Heart left ventricle (tissue), 16 donors: Measurements from ENCODE around the gene ASTN2. TPM values are rescaled to one million over a fixed set of nuclear protein-coding genes. Genes with fewer than 3 reads are reported as not detected.

ENCODE experiments used
- ATAC-seq, 4 donors: fragments of 200-7000 bp; cut with Tn5 transposase; one replicate each; pipeline ENCODE4 v1.9.1; 2020 to 2022; ENCODE audit warnings: moderate library complexity in 4 of 4, mild to moderate bottlenecking in 3 of 4, moderate number of reproducible peaks in 1 of 4
- DNase-seq, 5 donors: peaks; one replicate each; pipeline ENCODE4 v3.0.0-alpha.2; 2020
- H3K27ac ChIP-seq, 12 donors: fragments of 200-600 bp; sonication (generic) in 4 of 12; one replicate each; pipeline versions ENCODE4 v1.5.0 to v1.8.0; 2016 to 2022; ENCODE audit warnings: mild to moderate bottlenecking in 2 of 12
- H3K27me3 ChIP-seq, 9 donors: fragments of 200-600 bp; sonication (generic) in 2 of 9; one replicate each; pipeline versions ENCODE4 v1.5.1 to v1.8.0; 2016 to 2022; ENCODE audit warnings: mild to moderate bottlenecking in 3 of 9
- H3K36me3 ChIP-seq, 9 donors: fragments of 200-600 bp; sonication (generic) in 2 of 9; one replicate each; pipeline versions ENCODE4 v1.5.0 to v1.8.0; 2018 to 2022; ENCODE audit warnings: mild to moderate bottlenecking in 2 of 9
- H3K4me1 ChIP-seq, 12 donors: fragments of 200-600 bp; sonication (generic) in 4 of 12; one replicate each; pipeline versions ENCODE4 v1.5.0 to v1.8.0; 2016 to 2022; ENCODE audit warnings: mild to moderate bottlenecking in 3 of 12
- H3K4me3 ChIP-seq, 12 donors: fragments of 200-600 bp; sonication (generic) in 4 of 12; one replicate each; pipeline versions ENCODE4 v1.5.0 to v1.8.0; 2017 to 2022; ENCODE audit warnings: mild to moderate bottlenecking in 9 of 12, moderate library complexity in 4 of 12
- H3K9me3 ChIP-seq, 12 donors: fragments of 200-600 bp; sonication (generic) in 4 of 12; one replicate each; pipeline versions ENCODE4 v1.5.0 to v1.8.0; 2016 to 2022; ENCODE audit warnings: mild to moderate bottlenecking in 1 of 12
- CTCF ChIP-seq, 12 donors: fragments of 200-600 bp; sonication (generic) in 4 of 12; IDR thresholded peaks; one replicate each; pipeline versions ENCODE4 v1.5.0 to v1.8.0; 2018 to 2022; ENCODE audit warnings: antibody characterized with exemption in 12 of 12, mild to moderate bottlenecking in 5 of 12
- POLR2A ChIP-seq, 2 donors: fragments of 450-650 bp; IDR thresholded peaks; one replicate each; pipeline ENCODE4 v1.6.1; 2017; ENCODE audit warnings: antibody characterized with exemption in 2 of 2, mild to moderate bottlenecking in 2 of 2, moderate library complexity in 2 of 2
- WGBS, 4 donors: extraction: QIAGEN DNeasy Blood & Tissue Kit in 2 of 4; methylation state at CpG; one replicate each; pipeline versions ENCODE4 v1.1.5 to v1.1.7; 2013 to 2018; 5-methylcytosine and 5-hydroxymethylcytosine counted together
- intact Hi-C, 10 donors: fragments of 100-400 bp; cut with DNase I; formaldehyde crosslinking; loops; one replicate each; pipeline versions ENCODE4 v1.11.1 to v1.14.2; 2022
- polyA plus RNA-seq, 2 donors: library from polyadenylated mRNA; stranded (reverse); fragments of 200-250 nt; gene quantifications; one replicate each; pipeline ENCODE4 v1.2.3, GENCODE V29; 2013
- total RNA-seq, 9 donors: library from RNA; depleted of rRNA in 2 of 9; stranded (reverse); fragments of >200 nt in 2 of 9; fragmentation: NEBNext Ultra II Directional in 3 of 9; extraction: Animal tissue kit (Norgen Biotek cat#: 25700) in 3 of 9; gene quantifications; one replicate each; pipeline versions ENCODE4 v1.1.0 to v1.2.4, GENCODE V29; 2016 to 2023
- donor health status: ischemic (EF 13 %, LVEDD 7.1; RV severe dilation, severe dysfunction).
- donor health status: healthy with polysubstance abuse.
- donor health status: DM: no; HTN: yes; CAD: no.
- donor health status: DM: no; HTN: no; CAD: no.
- donor health status: ischemic (EF 25% LVEDD 6.9; RV normal size, moderate dysfunction).
- donor health status: ischemic (EF 25% LVEDD 5.7; RV mildly dilated, moderate dysfunction).
- donor health status: healthy.
- donor health status: DM: yes; HTN: yes; CAD: no.
- donor health status: ischemic (EF 35%, LVEDD 5.7; RV mildly dilated, moderate dysfunction).
- donor health status: nonischemic (EF 11% LVEDD 7.7; RV severe dilation, severe dysfunction).
- donor health status: DM: yes; HTN: yes; CAD: no.
- donor health status: PGD.
- donor health status: ischemic (EF 29% LVEDD 5.4; RV normal size, mild dysfunction).
- donor health status: nonischemic (EF 23%, LVEDD 6.1; RV moderate dilation, normal function).

The ASTN2 gene
- total and polyA plus RNA-seq, 11 donors, result 2.5 to 6.0 (median 3.5) TPM

GRCh38 chr9:116549061-116549664 lies 865.7 kb downstream of the ASTN2 start:
- DNase-seq (peak; percentile 28 to 91 (median 80)), ATAC-seq (peak; percentile 86 to 96 (median 91))
- no peak overlapping the region for H3K4me3 ChIP-seq
- H3K27ac ChIP-seq, result peak overlapping the region in 4 of 12 donors; percentile 32 to 63 (median 36)
- TF ChIP-seq POLR2A (IDR thresholded peaks at IDR 0.05), result no peak
- H3K36me3 ChIP-seq, result no peaks in the 10 kb centered on the region
- H3K27me3 ChIP-seq, result no peaks in the 10 kb centered on the region
- WGBS, 4 donors, result 59 to 75% (median 65%) methylated on average over 9 of the region's 9 CpGs
- H3K9me3 ChIP-seq, result no peaks in the 10 kb centered on the region
- H3K4me1 ChIP-seq, result peaks cover 0 to 35% (median 17%) of the 10 kb centered on the region in 12 donors
- intact Hi-C loops, result loop anchor here in 1 of 10 donors (10.0 kb wide), 1 partner anchor 114 kb away; no protein-coding TSS in a partner anchor

- intact Hi-C loops, result loop anchor here in 1 of 10 donors (10.0 kb wide), 1 partner anchor 113 kb away; no protein-coding TSS in a partner anchor
- ATAC-seq, result no peak
- no peaks in the 10 kb centered on the region for H3K36me3 ChIP-seq
Observed at GRCh38 chr9:116547729-116548426, 867.0 kb downstream of the ASTN2 start.

GRCh38 chr9:116546711-116547581 lies 867.9 kb downstream of the ASTN2 start:
- 91 to 95% (median 92%) methylated on average over 7 of the region's 7 CpGs for WGBS, 4 donors
- intact Hi-C loops, result loop anchor here in 1 of 10 donors (10.0 kb wide), 1 partner anchor 112 kb away; no protein-coding TSS in a partner anchor
- no peak for TF ChIP-seq CTCF (IDR thresholded peaks at IDR 0.05)
- no peak for TF ChIP-seq POLR2A (IDR thresholded peaks at IDR 0.05)

More at GRCh38 chr9:116547729-116548426, 867.0 kb downstream of the ASTN2 start:
- no peak overlapping the region for H3K4me3 ChIP-seq
- H3K27me3 ChIP-seq, result no peaks in the 10 kb centered on the region
- no peaks in the 10 kb centered on the region for H3K9me3 ChIP-seq
- DNase-seq, result no peak
- no peak overlapping the region for H3K27ac ChIP-seq
- no peak for TF ChIP-seq POLR2A (IDR thresholded peaks at IDR 0.05)
- no peak for TF ChIP-seq CTCF (IDR thresholded peaks at IDR 0.05)
- H3K4me1 ChIP-seq, result peaks cover 0 to 35% (median 17%) of the 10 kb centered on the region in 12 donors
- WGBS, 4 donors, result 85 to 89% (median 88%) methylated on average over 11 of the region's 11 CpGs

GRCh38 chr9:116544896-116545295 lies 870.0 kb downstream of the ASTN2 start:
- DNase-seq (no peak), ATAC-seq (no peak)
- WGBS, 4 donors, result 67 to 96% (median 80%) methylated on average over 1 to 2 of the region's 2 CpGs
- intact Hi-C loops, result loop anchor here in 1 of 10 donors (10.0 kb wide), 1 partner anchor 110 kb away; no protein-coding TSS in a partner anchor
- H3K4me3 ChIP-seq, result no peak overlapping the region
- H3K9me3 ChIP-seq, result no peaks in the 10 kb centered on the region
- H3K27me3 ChIP-seq, result no peaks in the 10 kb centered on the region
- H3K36me3 ChIP-seq, result no peaks in the 10 kb centered on the region
- TF ChIP-seq CTCF (IDR thresholded peaks at IDR 0.05) (no peak), POLR2A (IDR thresholded peaks at IDR 0.05) (no peak)
- peaks cover 0 to 19% (median 5%) of the 10 kb centered on the region in 12 donors for H3K4me1 ChIP-seq
- peak overlapping the region in 2 of 12 donors; percentile 18 to 38 for H3K27ac ChIP-seq

More at GRCh38 chr9:116546711-116547581, 867.9 kb downstream of the ASTN2 start:
- no peaks in the 10 kb centered on the region for H3K9me3 ChIP-seq
- ATAC-seq, result no peak
- DNase-seq, result no peak
- H3K27me3 ChIP-seq, result no peaks in the 10 kb centered on the region
- no peak overlapping the region for H3K27ac ChIP-seq
- H3K36me3 ChIP-seq, result no peaks in the 10 kb centered on the region
- no peak overlapping the region for H3K4me3 ChIP-seq
- H3K4me1 ChIP-seq, result peaks cover 0 to 35% (median 17%) of the 10 kb centered on the region in 12 donors
